Stomach (tissue), 9 donors: ENCODE results near the gene KCNA10. TPM values are rescaled to one million over a fixed set of nuclear protein-coding genes. Genes with fewer than 3 reads are reported as not detected.

Experiments
- DNase-seq, 2 donors: peaks; one replicate each; pipeline versions ENCODE4 v3.0.0 to v3.0.0-alpha.2; 2013 to 2019
- H3K27ac ChIP-seq, 5 donors: fragments of 200-600 bp in 4 of 5; sonication (generic) in 4 of 5; one replicate each; pipeline ENCODE4 v1.5.1; 2013 to 2019; ENCODE audit warnings: mild to moderate bottlenecking in 1 of 5, moderate library complexity in 1 of 5
- H3K27me3 ChIP-seq, 3 donors: fragments of 200-600 bp; sonication (generic); one replicate each; pipeline ENCODE4 v1.5.1; 2017 to 2019; ENCODE audit warnings: mixed run types in 1 of 3
- H3K36me3 ChIP-seq, 4 donors: fragments of 200-600 bp; sonication (generic); 1 replicate in 3 of 4; 2 replicates in 1 of 4; pipeline ENCODE4 v1.5.1; 2016 to 2019
- H3K4me1 ChIP-seq, 4 donors: fragments of 200-600 bp; sonication (generic); one replicate each; pipeline ENCODE4 v1.5.1; 2016 to 2019
- H3K4me3 ChIP-seq, 4 donors: fragments of 200-600 bp; sonication (generic) in 3 of 4; one replicate each; pipeline ENCODE4 v1.5.1; 2016 to 2019; ENCODE audit warnings: mild to moderate bottlenecking in 1 of 4
- H3K9me3 ChIP-seq, 4 donors: fragments of 200-600 bp; sonication (generic); one replicate each; pipeline ENCODE4 v1.5.1; 2016 to 2019
- EP300 ChIP-seq: sonication (generic); formaldehyde crosslinking; IDR thresholded peaks from one replicate; pipeline ENCODE4 v1.6.1; 2017; ENCODE audit warnings: antibody characterized with exemption
- POLR2A ChIP-seq, 4 donors: fragments of 450-650 bp; IDR thresholded peaks; one replicate each; pipeline ENCODE4 v1.6.1; 2016; ENCODE audit warnings: antibody characterized with exemption in 4 of 4, control low read depth in 2 of 4, mild to moderate bottlenecking in 1 of 4, moderate library complexity in 1 of 4
- POLR2AphosphoS5 ChIP-seq, 3 donors: sonication (generic); formaldehyde crosslinking; IDR thresholded peaks; one replicate each; pipeline ENCODE4 v1.6.1; 2016; ENCODE audit warnings: antibody characterized with exemption in 3 of 3
- WGBS, 5 donors: extraction: QIAGEN DNeasy Blood & Tissue Kit in 3 of 5; methylation state at CpG; one replicate each; pipeline versions ENCODE4 v1.1.5 to v1.1.7; 2013 to 2018; 5-methylcytosine and 5-hydroxymethylcytosine counted together
- intact Hi-C: fragments of 100-400 bp; cut with DNase I; formaldehyde crosslinking; loops from one replicate; pipeline ENCODE4 v1.15.1; 2023; ENCODE audit warnings: low total_unique reads
- polyA plus RNA-seq, 3 donors: library from polyadenylated mRNA; stranded (reverse); fragments of 200-250 nt; gene quantifications; one replicate each; pipeline ENCODE4 v1.2.3, GENCODE V29; 2013
- total RNA-seq, 5 donors: library from RNA; depleted of rRNA; stranded (reverse); fragments of >200 nt; gene quantifications; one replicate each; pipeline versions ENCODE4 v1.1.0 to v1.2.3, GENCODE V29; 2014 to 2016
- TF ChIP-seq, protein P1 (sequence below), 7 experiments: fragments of 450-650 bp in 4 of 7; fragments of 200-600 bp in 3 of 7; sonication (generic) in 3 of 7; IDR thresholded peaks; one replicate each; pipeline ENCODE4 v1.5.1; 2016 to 2019; ENCODE audit warnings: antibody characterized with exemption in 7 of 7, control low read depth in 2 of 7, mild to moderate bottlenecking in 1 of 7
- donor health status: healthy with polysubstance abuse.
- donor health status: Bipolar disorder and iron deficiency.
- donor health status: healthy.

Gene KCNA10
- total and polyA plus RNA-seq, 8 donors, result 0.12 to 0.58 TPM; not detected in 6

DNA sequence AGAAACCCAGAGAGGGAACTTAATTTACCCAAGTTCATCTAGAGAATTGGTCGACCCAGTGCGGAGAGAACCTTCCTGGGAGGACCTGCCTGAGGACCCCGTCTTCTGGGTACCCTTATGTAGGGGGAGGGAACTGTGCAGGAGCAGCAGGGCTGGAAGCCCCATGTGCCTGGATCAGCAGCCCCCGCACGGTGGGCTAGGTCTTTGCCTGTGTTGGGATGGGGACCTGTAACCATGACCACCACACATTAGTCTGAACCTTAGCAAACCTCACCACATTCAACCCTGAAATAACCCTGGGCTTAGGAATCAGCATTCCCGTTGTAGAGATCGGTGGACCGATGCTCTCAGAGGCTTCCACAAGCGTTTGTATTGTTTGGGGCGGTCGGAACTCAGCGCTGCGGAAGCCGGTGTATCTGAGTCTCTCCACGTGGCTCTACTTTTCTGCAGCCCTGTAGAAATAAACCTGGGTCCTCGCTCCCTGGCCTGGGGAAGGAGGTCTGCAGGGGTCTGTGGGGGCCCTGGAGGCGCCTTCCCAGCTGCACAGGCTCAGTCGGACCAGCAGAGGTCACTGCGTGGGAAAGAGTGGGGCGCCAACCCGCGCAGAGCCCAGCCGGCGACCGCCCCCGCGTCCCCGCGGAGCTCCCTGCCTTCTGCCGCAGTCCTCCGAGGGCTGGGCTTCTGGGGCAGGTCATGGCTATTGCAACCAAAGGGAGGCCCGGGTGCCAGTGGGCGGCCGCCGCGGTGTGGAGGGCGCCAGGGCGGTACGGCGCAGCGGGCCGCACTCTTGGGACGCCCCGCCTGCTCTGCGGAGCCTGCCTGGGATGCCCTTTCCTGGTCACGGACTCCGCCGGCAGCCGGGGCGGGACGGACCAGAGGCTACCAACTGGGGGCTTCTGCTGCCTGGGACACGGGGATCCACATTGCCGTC, 36.2 kb upstream of the KCNA10 start:
- TF ChIP-seq POLR2AphosphoS5 (IDR thresholded peaks at IDR 0.05), result no peak
- TF ChIP-seq, protein P1, sequence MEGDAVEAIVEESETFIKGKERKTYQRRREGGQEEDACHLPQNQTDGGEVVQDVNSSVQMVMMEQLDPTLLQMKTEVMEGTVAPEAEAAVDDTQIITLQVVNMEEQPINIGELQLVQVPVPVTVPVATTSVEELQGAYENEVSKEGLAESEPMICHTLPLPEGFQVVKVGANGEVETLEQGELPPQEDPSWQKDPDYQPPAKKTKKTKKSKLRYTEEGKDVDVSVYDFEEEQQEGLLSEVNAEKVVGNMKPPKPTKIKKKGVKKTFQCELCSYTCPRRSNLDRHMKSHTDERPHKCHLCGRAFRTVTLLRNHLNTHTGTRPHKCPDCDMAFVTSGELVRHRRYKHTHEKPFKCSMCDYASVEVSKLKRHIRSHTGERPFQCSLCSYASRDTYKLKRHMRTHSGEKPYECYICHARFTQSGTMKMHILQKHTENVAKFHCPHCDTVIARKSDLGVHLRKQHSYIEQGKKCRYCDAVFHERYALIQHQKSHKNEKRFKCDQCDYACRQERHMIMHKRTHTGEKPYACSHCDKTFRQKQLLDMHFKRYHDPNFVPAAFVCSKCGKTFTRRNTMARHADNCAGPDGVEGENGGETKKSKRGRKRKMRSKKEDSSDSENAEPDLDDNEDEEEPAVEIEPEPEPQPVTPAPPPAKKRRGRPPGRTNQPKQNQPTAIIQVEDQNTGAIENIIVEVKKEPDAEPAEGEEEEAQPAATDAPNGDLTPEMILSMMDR (IDR thresholded peaks at IDR 0.05), result peak in 5 of 7 experiments; percentile 43 to 68 (median 57)
- no peaks in the 10 kb centered on the region for H3K36me3 ChIP-seq
- no peaks in the 10 kb centered on the region for H3K9me3 ChIP-seq
- peaks cover 9 to 13% (median 11%) of the 10 kb centered on the region in 4 donors for H3K4me1 ChIP-seq
- H3K27me3 ChIP-seq, result peaks cover 0 to 76% (median 22%) of the 10 kb centered on the region in 3 donors
- DNase-seq, result peak; percentile 53 to 79
- intact Hi-C loops, result loop anchor here (5.0 kb wide), 1 partner anchor 57 kb away; no protein-coding TSS in a partner anchor
- WGBS, 5 donors, result 9 to 12% (median 9%) methylated on average over 24 to 53 of the region's 53 CpGs
- H3K27ac ChIP-seq, result peak overlapping the region in 1 of 5 donors; percentile 51
- peak overlapping the region; percentile 36 to 43 (median 41) for H3K4me3 ChIP-seq

DNA sequence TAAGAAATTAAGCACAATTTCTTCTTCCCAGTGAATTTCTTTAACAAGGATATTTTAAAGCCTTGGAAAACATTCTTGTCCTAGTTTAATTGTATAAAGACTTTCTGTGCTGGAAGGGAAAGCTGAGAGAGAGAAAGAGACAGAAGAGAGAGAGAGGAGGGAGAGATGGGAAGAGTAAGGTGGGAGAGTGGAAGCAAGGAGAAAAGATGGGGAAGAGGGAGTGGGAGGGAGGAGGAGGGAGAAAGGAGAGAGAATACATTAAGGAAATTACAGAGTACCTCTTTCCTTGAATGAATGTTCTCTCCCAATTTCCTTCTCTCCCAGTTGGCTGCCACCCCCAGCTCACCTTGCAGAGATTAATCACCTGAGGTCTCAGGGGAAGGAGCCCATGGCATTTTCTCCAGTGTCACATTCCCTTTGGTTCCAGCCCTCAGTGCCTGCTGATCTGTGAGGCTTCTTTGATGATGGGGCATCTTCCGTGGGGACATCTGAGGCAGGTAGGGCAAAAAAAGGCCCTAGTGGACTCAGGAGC, 32.4 kb upstream of the KCNA10 start:
- WGBS, 5 donors, result 59 to 88% (median 79%) methylated on average over 1 of the region's 1 CpG
- H3K4me1 ChIP-seq, result peaks cover 9 to 13% (median 11%) of the 10 kb centered on the region in 4 donors
- H3K4me3 ChIP-seq, result no peak overlapping the region
- no peak overlapping the region for H3K27ac ChIP-seq
- TF ChIP-seq POLR2AphosphoS5 (IDR thresholded peaks at IDR 0.05) (no peak), POLR2A (IDR thresholded peaks at IDR 0.05) (no peak), EP300 (no peak)
- TF ChIP-seq, protein P1 (IDR thresholded peaks at IDR 0.05), result no peak
- H3K36me3 ChIP-seq, result no peaks in the 10 kb centered on the region
- no peaks in the 10 kb centered on the region for H3K9me3 ChIP-seq
- H3K27me3 ChIP-seq, result peaks cover 0 to 63% (median 17%) of the 10 kb centered on the region in 3 donors
- DNase-seq, result no peak
- intact Hi-C loops, result no loop called here

DNA sequence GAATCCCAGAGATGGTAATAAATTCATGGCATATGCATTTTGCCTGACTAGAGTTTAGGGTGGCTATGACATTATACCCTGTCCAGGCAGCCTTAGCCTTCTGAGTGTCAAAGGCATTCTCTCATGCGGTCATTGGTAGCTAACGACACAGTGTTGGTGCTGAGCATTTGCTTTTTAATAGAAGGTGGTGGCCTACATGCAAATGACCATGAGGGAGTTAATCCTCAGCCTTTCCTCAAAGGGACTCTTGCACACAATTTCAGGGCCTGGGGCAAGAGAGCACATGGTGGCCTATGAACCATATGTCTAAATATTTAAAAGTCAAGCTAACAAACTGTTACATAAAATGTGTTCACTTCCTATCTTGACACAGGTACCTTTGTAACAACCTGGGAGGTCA, 30.9 kb upstream of the KCNA10 start:
- H3K9me3 ChIP-seq, result no peaks in the 10 kb centered on the region
- H3K4me1 ChIP-seq, result peaks cover 0 to 2% (median under 1%) of the 10 kb centered on the region in 4 donors
- no peaks in the 10 kb centered on the region for H3K36me3 ChIP-seq
- H3K27ac ChIP-seq, result no peak overlapping the region
- WGBS, 5 donors, result 53 to 75% (median 63%) methylated on average over 2 of the region's 2 CpGs
- no peak for DNase-seq
- intact Hi-C loops, result no loop called here
- no peak overlapping the region for H3K4me3 ChIP-seq
- TF ChIP-seq EP300 (no peak), POLR2A (IDR thresholded peaks at IDR 0.05) (no peak), POLR2AphosphoS5 (IDR thresholded peaks at IDR 0.05) (no peak)
- TF ChIP-seq, protein P1 (IDR thresholded peaks at IDR 0.05), result no peak
- H3K27me3 ChIP-seq, result peaks cover 0 to 48% (median 2%) of the 10 kb centered on the region in 3 donors

- Histone ChIP-seq H3K27ac (no peak overlapping the region), H3K9me3 (no peaks in the 10 kb centered on the region), H3K27me3 (peaks cover 0 to 39% (median 0%) of the 10 kb centered on the region in 3 donors), H3K4me1 (no peaks in the 10 kb centered on the region), H3K4me3 (no peak overlapping the region), H3K36me3 (no peaks in the 10 kb centered on the region)
- peak; percentile 38 to 59 for DNase-seq
- intact Hi-C loops, result no loop called here
- TF ChIP-seq, protein P1 (IDR thresholded peaks at IDR 0.05), result peak in 5 of 7 experiments; percentile 17 to 58 (median 43)
- TF ChIP-seq POLR2A (IDR thresholded peaks at IDR 0.05), result no peak
- WGBS, 5 donors, result 33 to 67% (median 50%) methylated on average over 4 of the region's 4 CpGs
Measured at GRCh38 chr1:110548381-110548780, 29.4 kb upstream of the KCNA10 start.
